T-helper 1 cell treated with Interleukin-12 subunit alpha and Interleukin-12 subunit beta and Interleukin-4 antibody, amounts not matched to agents 30 μg/mL and 1 μg/mL, for 36 hours (primary cell): ENCODE measurements around the gene CDCA4.

ENCODE experiments used
- H3K27ac Mint-ChIP-seq: one replicate; pipeline ENCODE4 v1.8.0; 2021; ENCODE audit warnings: mild to moderate bottlenecking, mixed read lengths
- H3K27me3 Mint-ChIP-seq: one replicate; pipeline ENCODE4 v1.8.0; 2021; ENCODE audit warnings: low read depth, mixed read lengths
- H3K36me3 Mint-ChIP-seq: one replicate; pipeline ENCODE4 v1.8.0; 2021; ENCODE audit warnings: low read depth, mixed read lengths
- H3K4me1 Mint-ChIP-seq: one replicate; pipeline ENCODE4 v1.8.0; 2021; ENCODE audit warnings: low read depth, mixed read lengths
- H3K4me3 Mint-ChIP-seq: one replicate; pipeline ENCODE4 v1.8.0; 2021; ENCODE audit warnings: mild to moderate bottlenecking, moderate library complexity, mixed read lengths
- H3K9me3 Mint-ChIP-seq: one replicate; pipeline ENCODE4 v1.8.0; 2021; ENCODE audit warnings: mixed read lengths

Gene CDCA4

GRCh38 chr14:104975481-104976197 is 45.2 kb downstream of the CDCA4 start:
- Mint-ChIP-seq H3K27ac (no peak overlapping the region), H3K27me3 (peaks cover 29% of the 10 kb centered on the region), H3K4me3 (no peak overlapping the region), H3K4me1 (peaks cover 5% of the 10 kb centered on the region), H3K9me3 (no peaks in the 10 kb centered on the region), H3K36me3 (no peaks in the 10 kb centered on the region)

GRCh38 chr14:104974665-104975390 is 46.1 kb downstream of the CDCA4 start:
- peaks cover 26% of the 10 kb centered on the region for H3K27me3 Mint-ChIP-seq
- H3K9me3 Mint-ChIP-seq: no peaks in the 10 kb centered on the region
- H3K4me3 Mint-ChIP-seq: no peak overlapping the region
- peaks cover 5% of the 10 kb centered on the region for H3K4me1 Mint-ChIP-seq
- H3K36me3 Mint-ChIP-seq: no peaks in the 10 kb centered on the region
- H3K27ac Mint-ChIP-seq: no peak overlapping the region

GRCh38 chr14:104974146-104974541 is 46.7 kb downstream of the CDCA4 start:
- H3K27me3 Mint-ChIP-seq: peaks cover 22% of the 10 kb centered on the region
- no peak overlapping the region for H3K4me3 Mint-ChIP-seq
- peaks cover 5% of the 10 kb centered on the region for H3K4me1 Mint-ChIP-seq
- H3K36me3 Mint-ChIP-seq: no peaks in the 10 kb centered on the region
- H3K9me3 Mint-ChIP-seq: no peaks in the 10 kb centered on the region
- no peak overlapping the region for H3K27ac Mint-ChIP-seq

GRCh38 chr14:104973385-104974145 is 47.3 kb downstream of the CDCA4 start:
- H3K27me3 Mint-ChIP-seq: peaks cover 20% of the 10 kb centered on the region
- H3K36me3 Mint-ChIP-seq: no peaks in the 10 kb centered on the region
- no peak overlapping the region for H3K27ac Mint-ChIP-seq
- H3K9me3 Mint-ChIP-seq: no peaks in the 10 kb centered on the region
- H3K4me3 Mint-ChIP-seq: no peak overlapping the region
- peaks cover 3% of the 10 kb centered on the region for H3K4me1 Mint-ChIP-seq

GRCh38 chr14:104973135-104973384 is 47.8 kb downstream of the CDCA4 start:
- Mint-ChIP-seq H3K27me3 (peaks cover 19% of the 10 kb centered on the region), H3K9me3 (no peaks in the 10 kb centered on the region), H3K36me3 (no peaks in the 10 kb centered on the region), H3K4me1 (peaks cover 3% of the 10 kb centered on the region), H3K27ac (no peak overlapping the region), H3K4me3 (no peak overlapping the region)

GRCh38 chr14:104972301-104973134 is 48.4 kb downstream of the CDCA4 start:
- Mint-ChIP-seq H3K27ac (no peak overlapping the region), H3K27me3 (peaks cover 20% of the 10 kb centered on the region), H3K9me3 (no peaks in the 10 kb centered on the region), H3K4me1 (peaks cover 3% of the 10 kb centered on the region), H3K36me3 (no peaks in the 10 kb centered on the region), H3K4me3 (no peak overlapping the region)

- H3K4me3 Mint-ChIP-seq: no peak overlapping the region
- H3K9me3 Mint-ChIP-seq: no peaks in the 10 kb centered on the region
- H3K4me1 Mint-ChIP-seq: peaks cover 3% of the 10 kb centered on the region
- H3K27me3 Mint-ChIP-seq: peaks cover 16% of the 10 kb centered on the region
- no peak overlapping the region for H3K27ac Mint-ChIP-seq
- H3K36me3 Mint-ChIP-seq: no peaks in the 10 kb centered on the region
Observed at GRCh38 chr14:104971447-104972240, 49.2 kb downstream of the CDCA4 start.

GRCh38 chr14:104970231-104971068 is 50.4 kb downstream of the CDCA4 start:
- H3K27me3 Mint-ChIP-seq: peaks cover 12% of the 10 kb centered on the region
- no peak overlapping the region for H3K27ac Mint-ChIP-seq
- H3K4me1 Mint-ChIP-seq: no peaks in the 10 kb centered on the region
- H3K4me3 Mint-ChIP-seq: no peak overlapping the region
- no peaks in the 10 kb centered on the region for H3K36me3 Mint-ChIP-seq
- H3K9me3 Mint-ChIP-seq: no peaks in the 10 kb centered on the region

- H3K4me1 Mint-ChIP-seq: no peaks in the 10 kb centered on the region
- H3K36me3 Mint-ChIP-seq: no peaks in the 10 kb centered on the region
- no peaks in the 10 kb centered on the region for H3K9me3 Mint-ChIP-seq
- H3K4me3 Mint-ChIP-seq: no peak overlapping the region
- peaks cover 12% of the 10 kb centered on the region for H3K27me3 Mint-ChIP-seq
- H3K27ac Mint-ChIP-seq: no peak overlapping the region
Observed at GRCh38 chr14:104969741-104970230, 51.1 kb downstream of the CDCA4 start.

GRCh38 chr14:104968541-104969401 is 52.1 kb downstream of the CDCA4 start:
- Mint-ChIP-seq H3K4me3 (no peak overlapping the region), H3K27me3 (peaks cover 12% of the 10 kb centered on the region), H3K27ac (no peak overlapping the region), H3K36me3 (no peaks in the 10 kb centered on the region), H3K4me1 (no peaks in the 10 kb centered on the region), H3K9me3 (no peaks in the 10 kb centered on the region)

GRCh38 chr14:104968153-104968527 is 52.7 kb downstream of the CDCA4 start:
- no peaks in the 10 kb centered on the region for H3K36me3 Mint-ChIP-seq
- H3K27me3 Mint-ChIP-seq: peaks cover 12% of the 10 kb centered on the region

GRCh38 chr14:104967386-104968152 is 53.3 kb downstream of the CDCA4 start:
- H3K27ac Mint-ChIP-seq: no peak overlapping the region
- H3K4me1 Mint-ChIP-seq: no peaks in the 10 kb centered on the region
- H3K9me3 Mint-ChIP-seq: no peaks in the 10 kb centered on the region
- H3K36me3 Mint-ChIP-seq: no peaks in the 10 kb centered on the region
- peaks cover 12% of the 10 kb centered on the region for H3K27me3 Mint-ChIP-seq
- no peak overlapping the region for H3K4me3 Mint-ChIP-seq

More at GRCh38 chr14:104968153-104968527, 52.7 kb downstream of the CDCA4 start:
- Mint-ChIP-seq H3K27ac (no peak overlapping the region), H3K9me3 (no peaks in the 10 kb centered on the region), H3K4me3 (no peak overlapping the region), H3K4me1 (no peaks in the 10 kb centered on the region)
